ENCODE measurements around the gene THAP4.

Gene THAP4

GRCh38 chr2:241637018-241637794, at the start of gene THAP4, which contains the start of gene ATG4B:
Gene THAP4 (minus strand): TSS chr2:241637158. CDS start chr2:241637017, 141 bp downstream.
Gene ATG4B (plus strand): TSS chr2:241637693. CDS start chr2:241637715, 22 bp downstream.
- DNase-seq, result peak; percentile 72

GRCh38 chr2:241686324-241686649, 49.3 kb upstream of the THAP4 start:
- DNase-seq, result no peak

GRCh38 chr2:241680827-241681599, 44.1 kb upstream of the THAP4 start:
- DNase-seq, result no peak

- no peak for DNase-seq
Observed at GRCh38 chr2:241680044-241680443, 43.1 kb upstream of the THAP4 start.

GRCh38 chr2:241678784-241679540, 42.0 kb upstream of the THAP4 start:
- DNase-seq, result no peak

- no peak for DNase-seq
Observed at GRCh38 chr2:241678307-241678706, 41.3 kb upstream of the THAP4 start.

- no peak for DNase-seq
Observed at GRCh38 chr2:241677392-241677791, 40.4 kb upstream of the THAP4 start.

- DNase-seq, result no peak
Observed at GRCh38 chr2:241676665-241677064, 39.7 kb upstream of the THAP4 start.

GRCh38 chr2:241675885-241676284, 38.9 kb upstream of the THAP4 start:
- no peak for DNase-seq

GRCh38 chr2:241673797-241674725, 37.1 kb upstream of the THAP4 start:
- no peak for DNase-seq

GRCh38 chr2:241673189-241673663, 36.3 kb upstream of the THAP4 start:
- DNase-seq, result no peak

- DNase-seq, result no peak
Observed at GRCh38 chr2:241672243-241673188, 35.6 kb upstream of the THAP4 start.

- DNase-seq, result no peak
Observed at GRCh38 chr2:241671457-241672240, 34.7 kb upstream of the THAP4 start.

GRCh38 chr2:241670333-241671110, 33.6 kb upstream of the THAP4 start:
- no peak for DNase-seq

- DNase-seq, result no peak
Observed at GRCh38 chr2:241668839-241669238, 31.9 kb upstream of the THAP4 start.

- no peak for DNase-seq
Observed at GRCh38 chr2:241668354-241668753, 31.4 kb upstream of the THAP4 start.

GRCh38 chr2:241666627-241667400, 29.9 kb upstream of the THAP4 start:
- DNase-seq, result no peak

- DNase-seq, result no peak
Observed at GRCh38 chr2:241665731-241666440, 28.9 kb upstream of the THAP4 start.

Data from NCI-H1105 treated with DMSO at 0.1 percent for 48 hours (cell line).